HG03520 (cell line): ENCODE results near the gene CADM2.
"Not testable (repeated sequence)": the region's sequence is repeated elsewhere in the genome, so short reads cannot be mapped to it uniquely, and the experiment has no call there.

ENCODE experiments used
- ATAC-seq: cut with Tn5 transposase; IDR thresholded peaks from one replicate; pipeline ENCODE4 v1.9.1; 2021; ENCODE audit warnings: mild to moderate bottlenecking, moderate library complexity; ENCODE audit not compliant: unreplicated experiment

The CADM2 gene

DNA sequence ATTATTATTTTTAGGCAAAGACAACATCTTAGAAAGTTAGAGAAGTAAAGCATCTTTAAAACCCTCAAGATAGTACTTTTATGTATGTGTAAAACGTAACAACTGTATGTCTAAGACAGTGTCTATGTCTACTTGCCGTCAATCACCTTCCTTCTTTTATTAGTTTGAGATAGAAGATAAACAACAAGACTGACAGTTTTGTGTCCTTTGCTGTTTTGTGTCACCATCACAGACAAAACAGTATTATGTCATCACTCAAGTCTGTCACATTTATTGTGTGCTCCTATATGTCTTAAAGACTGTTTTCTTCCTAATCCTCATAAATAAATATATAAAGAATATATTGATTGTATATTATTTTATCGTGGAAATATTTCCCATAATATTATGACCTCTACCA, 908.3 kb downstream of the CADM2 start:
- ATAC-seq: no peak

DNA sequence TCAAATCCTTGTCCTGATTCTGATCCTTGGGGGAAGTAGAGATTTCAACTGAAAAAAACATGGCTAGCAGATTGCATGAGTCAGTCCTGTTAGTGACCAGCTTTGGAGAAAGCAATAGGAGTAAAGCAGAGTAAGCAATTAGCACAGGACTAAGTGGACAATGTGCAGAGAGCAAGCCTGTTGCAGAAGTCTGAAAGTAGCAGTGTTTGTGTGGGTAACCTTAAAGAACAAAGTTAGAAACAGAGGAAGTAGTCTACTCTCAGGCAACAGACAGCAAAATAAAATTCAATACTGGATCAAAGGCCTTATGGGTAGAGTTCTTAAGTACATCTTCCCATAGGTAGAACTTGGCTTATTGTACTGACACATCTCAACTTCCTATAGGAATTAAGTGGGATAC, 916.8 kb downstream of the CADM2 start:
- ATAC-seq: no peak

DNA sequence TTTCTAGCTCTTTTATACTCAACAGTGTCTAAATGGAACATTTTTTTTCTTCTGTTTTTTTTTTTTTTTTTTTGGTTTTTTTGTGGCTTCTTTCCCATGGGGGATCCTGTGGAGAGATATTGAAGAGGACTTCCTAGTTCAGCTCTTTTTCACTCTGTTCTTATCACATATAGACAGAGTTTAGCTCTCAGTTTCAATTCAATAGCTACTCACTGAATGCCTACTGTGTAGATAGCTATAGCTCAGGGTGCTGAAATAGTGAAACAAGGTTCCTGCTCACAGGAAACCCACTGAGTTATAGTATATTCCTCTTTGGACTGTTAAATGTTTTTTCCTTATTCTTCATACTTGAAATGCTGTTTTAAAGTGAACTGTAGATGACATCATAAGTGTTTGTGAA, 918.8 kb downstream of the CADM2 start:
- ATAC-seq: no peak

DNA sequence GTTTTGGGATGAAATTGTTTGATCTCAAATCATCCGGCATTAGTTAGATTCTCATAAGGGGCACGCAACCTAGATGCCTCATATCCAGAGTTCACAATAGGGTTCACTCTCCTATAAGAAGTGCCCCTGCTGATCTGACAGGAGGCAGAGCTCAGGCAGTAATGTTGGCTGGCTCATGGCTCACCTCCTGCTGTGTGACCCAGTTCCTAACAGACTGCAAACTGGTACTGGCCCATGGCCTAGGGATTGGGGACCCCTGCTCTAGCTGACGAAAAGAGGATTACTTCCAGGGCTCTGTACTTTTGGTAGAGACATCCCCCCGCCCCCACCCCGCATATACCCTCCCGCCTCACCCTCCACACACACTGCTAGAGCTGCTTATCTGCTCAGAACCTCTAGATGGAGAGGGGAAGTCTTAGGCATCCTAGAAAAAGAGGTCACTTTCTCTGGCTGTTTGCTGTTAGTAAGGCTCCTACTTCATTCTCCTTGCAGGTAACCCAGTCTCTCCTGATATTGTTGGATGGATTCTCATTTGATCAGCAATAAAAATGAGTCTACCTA, 923.1 kb downstream of the CADM2 start:
- no peak for ATAC-seq

DNA sequence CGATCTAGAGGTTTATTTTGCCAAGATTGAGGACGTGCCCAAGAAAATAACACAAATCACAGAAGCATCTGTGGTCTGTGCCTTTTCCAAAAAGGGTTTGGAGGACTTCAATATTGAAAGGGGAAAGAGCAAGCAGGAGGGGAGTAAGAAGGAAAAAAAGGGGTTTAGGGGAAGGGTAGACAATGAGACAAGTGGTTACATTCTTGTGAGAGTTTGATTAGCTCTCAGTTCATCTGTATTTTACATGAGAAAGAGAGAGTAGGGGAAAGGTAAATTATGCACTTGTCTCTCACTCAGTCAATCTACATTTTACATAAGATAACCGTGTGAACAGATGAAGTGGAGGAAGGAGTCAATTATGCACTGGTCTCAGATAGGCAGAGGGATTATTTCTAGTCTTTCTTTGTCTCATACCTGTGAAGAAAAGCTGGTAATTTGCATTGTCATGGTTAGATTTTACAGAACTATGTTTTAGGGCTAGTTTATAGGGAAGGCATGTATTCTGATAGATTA, 931.3 kb downstream of the CADM2 start:
- ATAC-seq: no peak

DNA sequence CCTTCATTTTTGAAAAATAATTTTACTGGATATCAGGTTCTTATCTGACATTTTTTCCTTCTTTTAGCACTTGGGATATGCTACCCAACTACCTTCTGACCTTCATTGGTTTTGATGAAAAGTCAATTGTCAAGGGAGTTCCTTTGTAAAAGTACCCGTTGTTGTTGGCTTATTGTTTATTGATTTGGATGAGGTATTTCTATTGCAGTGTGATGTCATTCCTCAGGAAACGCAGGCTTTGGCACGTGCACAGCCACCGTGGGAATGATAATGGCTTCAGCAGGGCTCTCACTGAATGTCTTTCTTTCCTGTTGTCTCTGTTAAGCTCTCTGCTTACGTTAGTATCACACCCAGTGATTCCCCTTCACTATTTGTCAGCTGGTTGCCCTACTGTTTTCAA, 944.6 kb downstream of the CADM2 start:
- ATAC-seq: no peak

DNA sequence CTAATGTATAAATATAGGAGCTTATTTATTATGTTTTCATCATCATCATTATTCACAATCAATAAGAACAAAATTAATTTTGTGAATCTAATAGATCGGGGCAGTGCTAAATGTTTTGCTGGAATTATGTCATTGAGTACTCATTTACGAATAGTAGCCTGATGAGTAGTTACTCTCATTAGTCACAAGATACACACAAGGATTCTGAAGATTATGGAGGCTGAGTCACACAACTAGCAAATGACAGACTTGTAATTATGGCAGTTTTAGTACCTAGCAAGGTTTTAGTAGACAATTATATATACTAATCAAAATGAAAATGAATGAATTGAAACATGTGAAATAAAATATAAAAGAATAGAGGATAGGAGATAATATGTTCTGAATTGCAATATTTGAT, 954.2 kb downstream of the CADM2 start:
- no peak for ATAC-seq

DNA sequence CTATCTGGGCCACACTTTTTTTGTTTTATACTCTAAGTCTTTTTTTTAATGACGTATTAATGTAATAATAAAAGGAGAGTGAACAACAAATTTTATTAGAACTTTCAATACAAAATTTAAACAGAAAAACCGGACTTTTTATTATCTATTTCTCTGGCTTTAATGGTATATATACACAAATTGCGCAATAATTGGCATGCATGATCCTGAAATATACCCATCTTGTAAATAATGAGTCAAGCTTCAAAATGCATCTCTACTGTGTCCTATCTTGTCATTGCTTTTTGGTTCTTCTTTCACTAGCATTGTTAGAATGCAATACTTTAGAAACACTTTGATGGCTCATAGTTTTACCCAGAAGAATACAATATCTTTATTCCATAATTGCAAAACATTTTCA, 963.6 kb downstream of the CADM2 start:
- ATAC-seq: no peak

DNA sequence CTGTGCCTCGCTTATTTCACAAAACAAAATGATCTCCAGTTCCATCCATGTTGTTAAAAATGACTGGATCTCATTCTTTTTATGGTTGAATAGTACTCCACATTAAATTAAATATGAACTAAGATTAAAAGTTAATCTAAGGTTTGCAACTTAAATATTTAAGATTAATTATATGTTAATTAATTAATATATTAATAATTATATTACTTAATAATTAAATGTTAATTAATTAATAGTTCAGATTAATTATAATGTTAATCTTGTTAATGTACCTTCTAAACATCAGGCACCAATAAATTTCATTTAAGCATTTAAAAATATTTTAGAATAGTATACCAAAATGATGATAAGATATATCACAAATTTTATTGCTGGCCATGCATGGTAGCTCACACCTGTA, 971.9 kb downstream of the CADM2 start:
- no peak for ATAC-seq

DNA sequence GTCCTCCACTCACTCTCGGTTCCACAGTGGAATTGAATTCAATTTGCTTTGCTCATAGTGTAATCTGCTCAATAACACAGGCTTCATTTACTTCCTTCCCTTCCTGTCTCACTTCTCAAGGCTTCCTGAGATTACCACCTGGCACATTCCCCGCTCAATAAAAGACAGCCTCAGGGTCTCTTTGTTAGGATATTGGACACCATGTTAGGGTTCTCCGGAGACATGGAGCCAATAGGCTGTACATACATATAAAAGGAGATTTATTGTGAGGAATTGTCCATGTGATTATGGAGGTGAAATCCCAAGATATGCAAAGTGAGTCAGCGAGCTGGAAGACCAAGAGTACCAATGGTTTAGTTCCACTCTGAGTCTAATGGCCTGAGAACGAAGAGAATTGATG, 974.5 kb downstream of the CADM2 start:
- ATAC-seq: no peak

DNA sequence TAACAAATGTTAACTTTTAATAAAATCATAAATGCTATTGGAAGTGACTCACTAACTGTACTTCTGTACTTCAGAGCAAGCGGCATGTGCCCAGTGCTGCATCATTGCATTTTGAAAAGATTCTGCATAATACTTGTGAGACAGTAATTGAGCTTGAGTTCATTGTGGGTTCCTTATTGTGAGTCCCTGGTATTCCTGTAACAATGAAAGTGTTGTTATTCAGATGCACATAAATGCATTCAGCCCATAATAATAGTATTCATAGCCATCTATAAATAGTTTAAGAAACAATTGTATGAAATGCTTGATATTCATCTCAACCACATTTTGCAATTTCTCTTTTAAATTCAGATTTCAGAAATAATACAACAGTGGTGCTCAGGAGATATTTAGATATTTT, 976.4 kb downstream of the CADM2 start:
- no peak for ATAC-seq

DNA sequence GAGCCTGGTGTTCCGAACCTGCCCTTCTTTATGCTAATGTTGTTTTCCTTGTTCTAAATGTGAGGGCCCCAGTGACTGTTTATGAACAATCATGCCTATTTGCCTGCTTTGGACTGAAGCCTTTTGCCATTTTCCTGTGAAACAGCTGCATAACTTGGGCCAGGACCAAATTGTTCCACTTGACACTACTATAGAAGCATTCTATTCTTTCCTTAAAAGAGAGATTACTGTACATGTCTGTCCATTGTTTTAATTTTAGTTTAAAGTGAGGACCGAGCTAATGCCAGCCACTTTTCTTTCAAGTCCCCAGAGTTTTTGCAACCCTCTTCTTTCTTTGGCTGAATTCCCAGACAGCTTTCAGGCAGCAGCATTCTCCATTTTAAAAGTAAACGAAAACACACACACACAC, 980.3 kb downstream of the CADM2 start:
- no peak for ATAC-seq

DNA sequence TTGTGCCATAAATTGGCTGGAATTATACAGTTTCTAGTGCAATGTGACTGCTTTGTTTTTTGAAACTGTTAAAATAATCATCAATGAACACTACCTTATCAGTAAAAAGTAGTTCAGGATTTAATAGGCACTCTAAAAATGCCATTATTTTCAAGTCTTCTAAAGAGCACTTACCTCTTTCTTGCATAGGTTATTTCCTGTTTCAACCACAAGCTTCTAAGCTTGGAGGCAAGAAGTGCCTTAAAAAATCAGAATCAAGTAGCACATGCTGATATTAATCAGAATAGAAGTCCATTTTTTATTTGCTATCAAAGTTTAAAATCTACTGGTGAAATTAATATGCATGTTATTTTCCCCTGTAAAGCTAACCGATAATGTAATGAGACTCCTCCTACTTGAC, 991.6 kb downstream of the CADM2 start:
- no peak for ATAC-seq

DNA sequence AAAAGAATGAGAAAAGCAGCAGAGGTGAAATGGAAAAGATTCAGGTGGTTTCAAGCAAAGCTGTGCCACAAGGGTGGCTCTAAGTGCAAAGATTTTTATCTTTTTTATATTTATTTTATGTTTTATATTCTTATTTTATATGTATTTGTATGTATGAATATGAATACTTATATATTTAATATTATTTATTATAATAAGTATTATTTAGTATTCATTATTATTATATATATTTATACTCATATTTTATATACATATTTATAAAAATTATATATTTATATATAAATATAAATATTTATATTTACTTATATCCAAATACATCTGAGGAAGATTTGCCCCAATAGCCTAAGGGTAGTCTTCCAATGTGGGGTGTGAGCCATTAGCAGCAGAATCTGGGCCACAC, 1002.0 kb downstream of the CADM2 start:
- no peak for ATAC-seq

DNA sequence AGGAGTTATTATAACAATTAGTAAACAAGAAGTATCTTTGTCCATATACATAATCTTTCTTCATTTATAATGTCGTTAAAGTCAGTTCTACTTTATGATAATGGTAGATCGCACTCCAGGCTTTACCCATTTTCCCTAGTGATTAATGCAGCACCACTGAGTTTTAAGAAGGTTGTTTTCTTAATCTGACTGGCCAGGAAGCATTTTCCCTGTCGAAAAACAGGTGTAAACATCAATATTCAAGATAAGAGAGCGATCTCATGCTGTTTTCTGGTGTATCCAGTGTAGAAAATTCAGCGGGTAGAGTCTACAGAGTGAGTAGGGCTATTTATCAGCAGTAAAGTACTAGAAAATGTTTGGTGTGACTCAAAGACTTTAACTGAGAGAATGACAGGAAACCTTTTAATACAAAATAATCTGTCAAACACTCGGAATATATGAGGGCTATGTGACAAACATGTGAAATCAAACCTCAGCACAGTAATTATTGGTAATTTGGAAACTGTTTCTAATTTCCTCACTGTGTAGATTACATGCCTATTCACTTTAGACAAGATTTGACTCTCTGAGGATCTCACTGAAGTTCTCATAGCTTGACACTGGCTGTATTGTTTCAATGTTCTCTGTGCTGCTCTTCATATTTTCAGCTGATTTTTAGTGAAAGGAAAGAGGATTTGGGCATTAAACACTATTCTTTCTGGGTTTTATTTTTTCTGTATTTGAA, 1019.0 kb downstream of the CADM2 start:
- no peak for ATAC-seq

DNA sequence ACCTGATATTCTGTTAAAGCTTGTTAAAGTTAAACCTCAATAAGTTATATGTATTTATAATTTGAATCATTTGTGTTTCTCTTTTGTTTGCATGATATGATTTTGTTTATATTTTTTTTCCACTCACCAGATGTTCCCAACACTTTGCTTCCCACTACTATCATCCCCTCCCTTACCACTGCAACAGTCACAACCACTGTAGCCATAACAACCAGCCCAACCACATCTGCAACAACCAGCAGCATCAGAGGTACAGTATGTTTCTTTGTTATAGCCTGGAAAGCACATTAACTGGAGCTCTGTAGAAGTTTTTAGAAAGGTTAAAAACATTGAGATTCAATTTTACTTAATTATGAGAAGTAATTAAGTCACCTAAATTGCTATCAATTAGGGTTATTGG, 1020.2 kb downstream of the CADM2 start:
- ATAC-seq: no peak

DNA sequence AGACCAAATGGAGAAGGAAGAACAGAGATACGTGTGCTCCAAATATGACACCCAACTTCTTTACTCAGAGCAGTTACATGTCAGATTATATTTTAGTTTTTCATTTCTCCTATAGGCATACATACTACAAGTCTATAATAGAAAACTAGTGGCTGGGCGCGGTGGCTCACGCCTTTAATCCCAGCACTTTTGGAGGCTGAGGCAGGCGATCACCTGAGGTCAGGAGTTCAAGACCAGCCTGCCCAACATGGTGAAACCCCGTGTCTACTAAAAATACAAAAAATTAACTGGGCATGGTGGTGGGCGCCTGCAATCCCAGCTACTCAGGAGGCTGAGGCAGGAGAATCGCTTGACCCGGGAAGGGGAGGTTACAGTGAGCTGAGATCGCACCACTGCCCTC, 1030.8 kb downstream of the CADM2 start:
- not testable (repeated sequence) for ATAC-seq

DNA sequence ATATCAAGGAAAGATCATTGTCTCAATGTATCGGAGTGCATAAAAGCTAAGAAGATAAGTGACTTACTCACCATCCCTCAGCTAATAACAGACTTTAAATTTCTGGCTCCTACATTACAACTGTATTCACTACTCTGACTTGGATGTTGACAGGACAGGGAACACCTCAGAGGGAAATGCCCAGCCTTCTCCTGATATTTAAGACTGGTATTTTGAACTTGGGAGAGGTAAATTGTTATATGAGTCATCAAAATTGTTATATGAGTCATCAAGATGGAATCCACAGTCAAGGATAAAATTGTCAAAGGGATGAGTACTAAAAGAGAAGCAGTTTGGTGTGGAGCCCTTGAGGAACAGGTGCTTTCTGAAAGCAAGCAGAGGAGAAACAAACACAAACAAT, 1070.8 kb downstream of the CADM2 start:
- no peak for ATAC-seq

DNA sequence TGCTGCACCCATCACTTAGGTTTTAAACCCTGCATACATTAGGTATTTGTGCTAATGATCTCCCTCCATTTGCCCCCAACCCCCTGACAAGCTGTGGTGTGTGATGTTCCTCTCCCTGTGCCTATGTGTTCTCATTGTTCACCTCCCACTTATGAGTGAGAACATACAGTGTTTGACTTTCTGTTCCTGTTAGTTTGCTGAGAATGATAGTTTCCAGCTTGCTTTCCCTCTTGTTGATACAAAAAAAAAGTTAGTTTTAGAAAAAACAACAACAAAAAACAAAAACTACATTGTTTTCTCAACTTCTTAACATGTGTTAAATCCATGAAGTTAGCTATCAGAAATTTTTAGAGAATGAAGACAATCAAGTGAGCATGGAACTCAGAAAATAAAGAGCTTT, 1079.1 kb downstream of the CADM2 start:
- ATAC-seq: no peak

DNA sequence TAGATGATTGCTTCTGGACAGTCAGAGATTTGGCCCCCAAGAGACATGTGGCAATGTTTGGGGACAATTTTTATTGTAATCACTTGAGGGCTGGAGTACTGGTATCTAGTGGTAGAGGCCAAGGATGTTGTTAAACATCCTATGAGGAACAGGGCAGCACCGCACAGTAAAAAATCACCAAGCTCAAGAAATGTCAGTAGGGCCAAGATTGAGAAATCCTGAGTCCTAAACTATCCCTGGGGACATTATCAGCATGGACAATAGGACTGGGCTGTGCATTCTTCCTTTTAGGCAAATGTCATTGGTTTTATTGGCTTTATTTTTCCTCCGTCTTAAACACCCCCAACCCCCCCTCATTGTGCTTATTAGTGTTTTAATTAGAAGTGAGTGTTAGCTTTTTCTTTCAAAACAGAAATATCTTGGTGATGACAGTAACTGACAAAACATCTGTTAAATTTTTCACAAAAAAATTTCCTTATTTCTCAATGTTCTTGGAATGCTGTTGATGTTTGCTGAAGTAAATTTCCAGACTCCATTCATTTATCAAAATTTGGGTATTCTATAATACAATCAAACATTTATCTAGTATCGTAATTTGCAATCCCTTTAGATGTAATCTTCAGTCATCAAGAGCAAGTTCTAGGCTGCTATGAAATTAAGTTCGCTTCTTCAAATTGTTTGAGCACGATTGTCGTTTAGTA, 1087.8 kb downstream of the CADM2 start:
- no peak for ATAC-seq

DNA sequence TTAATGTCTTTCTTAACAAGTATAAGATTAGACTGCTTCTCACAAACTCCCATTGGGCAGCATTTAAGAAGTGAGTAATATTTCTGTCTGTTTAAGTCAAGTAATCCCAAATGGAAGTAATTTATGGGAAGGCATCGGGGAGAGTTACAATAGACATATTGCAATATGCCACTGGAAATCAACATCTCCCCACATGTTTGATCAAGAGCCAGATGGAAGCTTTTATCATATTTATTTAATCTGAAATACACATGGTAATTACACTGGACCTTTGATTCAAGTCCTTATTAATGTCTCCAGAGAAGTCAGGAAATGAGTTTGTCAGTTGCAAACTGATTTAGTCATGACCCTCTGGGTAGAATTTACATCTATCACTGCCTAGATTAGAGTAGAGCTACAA, 1088.4 kb downstream of the CADM2 start:
- no peak for ATAC-seq

DNA sequence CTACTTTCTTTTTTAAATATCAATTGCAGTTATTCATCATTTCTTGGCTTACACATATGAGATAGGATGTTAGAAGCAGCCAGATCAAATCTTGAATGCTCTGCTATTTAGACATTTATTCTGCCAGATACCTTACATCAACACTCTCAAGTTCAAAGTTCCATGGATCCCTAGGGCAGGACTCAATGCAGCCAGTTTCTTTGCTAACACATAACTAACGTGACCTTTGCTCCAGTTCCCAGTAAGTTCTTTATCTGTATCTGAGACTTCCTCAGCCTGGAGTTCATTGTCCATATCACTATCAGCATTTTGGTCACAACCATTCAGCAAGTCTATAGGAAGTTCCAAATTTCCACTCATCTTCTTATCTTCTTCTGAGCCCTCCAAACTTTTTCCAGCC, 1092.3 kb downstream of the CADM2 start:
- ATAC-seq: no peak
